A549 (cell line): ENCODE measurements around the gene ARHGAP26. TPM values are rescaled to one million over a fixed set of nuclear protein-coding genes. Genes with fewer than 3 reads are reported as not detected.
"Not testable (repeated sequence)": the region's sequence is repeated elsewhere in the genome, so short reads cannot be mapped to it uniquely, and the experiment has no call there.

Experiments used
- ATAC-seq, 2 experiments: fragments of 200-7000 bp in 1 of 2; fragments of >200 bp in 1 of 2; cut with Nextera tagmentation in 1 of 2; cut with Tn5 transposase in 1 of 2; 3 replicates each; pipeline versions ENCODE4 v1.8.0 to v1.9.1; 2018 to 2020; ENCODE audit warnings: mild to moderate bottlenecking in 1 of 2, moderate library complexity in 1 of 2
- CTCF ChIA-PET: fragments of 300-600 bp; sonication (Branson Sonifier 250); formaldehyde crosslinking; extraction: SDS; loops from one replicate; lab custom pipeline; 2021; ENCODE audit warnings: antibody characterized with exemption, inconsistent platforms; lab: Yijun Ruan, JAX
- POLR2A ChIA-PET: fragments of 350-600 bp; formaldehyde crosslinking; extraction: SDS; loops from one replicate; lab custom pipeline; 2021; ENCODE audit warnings: antibody characterized with exemption, inconsistent platforms; lab: Yijun Ruan, JAX
- DNase-seq, 2 experiments: peaks; one replicate each; pipeline versions ENCODE4 v3.0.0 to v3.0.0-alpha.2; 2011 to 2016; ENCODE audit warnings: low read depth in 1 of 2, low spot score in 1 of 2
- FAIRE-seq: peaks from 2 replicates; lab custom pipeline; 2011; peaks lifted over from hg19 to GRCh38; lab: Jason Lieb, UNC
- H3K27ac ChIP-seq, 2 experiments: fragments of >200 bp; sonication (Bioruptor Twin); formaldehyde crosslinking; 3 replicates each; pipeline ENCODE4 v1.5.1; 2016 to 2017
- H3K4me1 ChIP-seq: fragments of >200 bp; sonication (Bioruptor Twin); formaldehyde crosslinking; 3 replicates; pipeline ENCODE4 v1.6.1; 2016
- H3K4me2 ChIP-seq: fragments of >200 bp; sonication (Bioruptor Twin); formaldehyde crosslinking; 3 replicates; pipeline ENCODE4 v1.6.1; 2016
- H3K4me3 ChIP-seq: fragments of >200 bp; sonication (Bioruptor Twin); formaldehyde crosslinking; 3 replicates; pipeline ENCODE4 v1.5.1; 2016
- H3K9me3 ChIP-seq: fragments of >200 bp; sonication (Bioruptor Twin); formaldehyde crosslinking; 3 replicates; pipeline ENCODE4 v1.6.1; 2016
- CBX8 ChIP-seq: fragments of 200-600 bp; sonication (generic); IDR thresholded peaks from 2 replicates; pipeline ENCODE4 v1.6.1; 2016
- CEBPB ChIP-seq, 2 experiments: fragments of >200 bp in 1 of 2; sonication (Bioruptor Twin) in 1 of 2; formaldehyde crosslinking in 1 of 2; IDR thresholded peaks; 2 replicates each; pipeline ENCODE4 v1.6.1; 2012 to 2016
- EP300 ChIP-seq, 2 experiments: fragments of >200 bp; sonication (Bioruptor Twin); formaldehyde crosslinking; IDR thresholded peaks; 2 replicates in 1 of 2; 3 replicates in 1 of 2; pipeline ENCODE4 v1.6.1; 2016 to 2017
- GATA3 ChIP-seq: IDR thresholded peaks from 2 replicates; pipeline ENCODE4 v1.6.1; 2012; ENCODE audit warnings: borderline replicate concordance
- HDAC2 ChIP-seq: fragments of 200-600 bp; sonication (generic); IDR thresholded peaks from 2 replicates; pipeline ENCODE4 v1.6.1; 2016
- PBX3 ChIP-seq: IDR thresholded peaks from 2 replicates; pipeline ENCODE4 v1.6.1; 2012
- REST ChIP-seq: fragments of 200-600 bp; sonication (generic); IDR thresholded peaks from 2 replicates; pipeline ENCODE4 v1.6.1; 2016; ENCODE audit warnings: antibody characterized with exemption, mild to moderate bottlenecking, moderate library complexity
- RFX5 ChIP-seq: fragments of 450-650 bp; IDR thresholded peaks from 2 replicates; pipeline ENCODE4 v1.7.1; 2014; ENCODE audit warnings: antibody characterized with exemption, mild to moderate bottlenecking, moderate library complexity
- TP53 ChIP-seq: fragments of 250-450 bp; sonication (Bioruptor Pico); IDR thresholded peaks from 2 replicates; pipeline ENCODE4 v1.5.0; 2021; ENCODE audit warnings: mild to moderate bottlenecking, moderate library complexity
- ZFP36 ChIP-seq: fragments of 450-650 bp; IDR thresholded peaks from 2 replicates; pipeline ENCODE4 v1.6.1; 2014; ENCODE audit warnings: borderline replicate concordance; ENCODE audit not compliant: partially characterized antibody
- ZNF302 ChIP-seq: fragments of 250-450 bp; sonication (Bioruptor Pico); IDR thresholded peaks from 2 replicates; pipeline ENCODE4 v1.9.0; 2021; ENCODE audit warnings: inconsistent platforms, mild to moderate bottlenecking, moderate library complexity
- ZSCAN20 ChIP-seq: fragments of 250-450 bp; sonication (Bioruptor Pico); IDR thresholded peaks from 2 replicates; pipeline ENCODE4 v1.8.0; 2022; ENCODE audit warnings: mild to moderate bottlenecking, moderate library complexity
- WGBS: methylation state at CpG from one replicate; pipeline ENCODE4 v1.1.6; 2017; ENCODE audit errors: missing lambda C conversion rate; 5-methylcytosine and 5-hydroxymethylcytosine counted together
- polyA plus RNA-seq, 4 experiments: library from polyadenylated mRNA; depleted of rRNA in 3 of 4; stranded (reverse); fragments of >200 nt; fragmentation: RNase III in 1 of 4; extraction: RNeasy Plus Mini Kit Qiagen cat#74134 plus additional on column Dnase treatment in 1 of 4; gene quantifications; 2 replicates in 3 of 4; 3 replicates in 1 of 4; pipeline ENCODE4 v1.2.3, GENCODE V29; 2011 to 2017

Gene ARHGAP26
- polyA plus RNA-seq, 2 of the 4 experiments (the other 2 are of a cell fraction), result 6.6 to 19.1 TPM

GRCh38 chr5:142998316-142999020, 228.3 kb downstream of the ARHGAP26 start:
- Histone ChIP-seq H3K27ac (no peak overlapping the region), H3K4me1 (peaks cover 22% of the 10 kb centered on the region), H3K4me2 (no peak overlapping the region), H3K4me3 (no peak overlapping the region), H3K9me3 (no peaks in the 10 kb centered on the region)
- ChIA-PET CTCF (interaction anchor here (0.6 to 1.0 kb wide), 2 partner anchors 80 to 1391 kb away, joined by 3 read pairs; no protein-coding TSS in a partner anchor), POLR2A (no interaction called here)
- no peak for ATAC-seq
- DNase-seq, result no peak
- TF ChIP-seq PBX3 (no peak), CEBPB (IDR thresholded peaks at IDR 0.05) (no peak), HDAC2 (no peak), GATA3 (no peak), RFX5 (no peak), EP300 (IDR thresholded peaks at IDR 0.05) (no peak), ZFP36 (no peak), ZSCAN20 (CRISPR knock-in tag) (no peak), CBX8 (no peak)
- no peak for FAIRE-seq
- 87% methylated on average over 6 of the region's 6 CpGs for WGBS

GRCh38 chr5:143000551-143000950, 230.4 kb downstream of the ARHGAP26 start:
- WGBS, result 83% methylated on average over 1 of the region's 1 CpG
- CTCF ChIA-PET, result interaction anchor here (1.0 to 4.6 kb wide), 2 partner anchors 11 to 166 kb away, joined by 3 to 21 read pairs; no protein-coding TSS in a partner anchor
- ATAC-seq, result not testable (repeated sequence)

GRCh38 chr5:143001764-143002351, 231.7 kb downstream of the ARHGAP26 start:
- DNase-seq (no peak), ATAC-seq (peak; percentile 51 to 73; a peak in 3 of 6 replicates), FAIRE-seq (no peak)
- Histone ChIP-seq H3K27ac (peak overlapping the region; percentile 52 to 62), H3K4me1 (peaks cover 22% of the 10 kb centered on the region), H3K4me2 (peak overlapping the region; percentile 57), H3K4me3 (no peak overlapping the region), H3K9me3 (no peaks in the 10 kb centered on the region)
- WGBS, result 56% methylated on average over 8 of the region's 8 CpGs
- ChIA-PET CTCF (interaction anchor here (1.0 to 4.6 kb wide), 7 partner anchors 10 to 824 kb away, joined by 3 to 21 read pairs (median 7); partner anchors contain the start of gene NR3C1), POLR2A (interaction anchor here (0.6 kb wide), 1 partner anchor 397 kb away, joined by 7 read pairs; no protein-coding TSS in a partner anchor)
- no peak for TF ChIP-seq ZFP36
- no peak for TF ChIP-seq TP53 (CRISPR knock-in tag)
- TF ChIP-seq ZNF302 (CRISPR knock-in tag), result no peak
- no peak for TF ChIP-seq REST

More at GRCh38 chr5:143000551-143000950, 230.4 kb downstream of the ARHGAP26 start:
- H3K4me2 ChIP-seq, FAIRE-seq, H3K9me3 ChIP-seq, POLR2A ChIA-PET, H3K27ac ChIP-seq, DNase-seq, H3K4me3 ChIP-seq: not testable (repeated sequence)
- peaks cover 22% of the 10 kb centered on the region for H3K4me1 ChIP-seq
